Epithelial cell of proximal tubule (primary cell): ENCODE measurements around the gene FHOD3. TPM values are rescaled to one million over a fixed set of nuclear protein-coding genes. Genes with fewer than 3 reads are reported as not detected.

Experiments used
- DNase-seq: peaks from one replicate; pipeline ENCODE4 v3.0.0-alpha.2; 2011; ENCODE audit warnings: low read depth
- H3K4me3 ChIP-seq: 2 replicates; pipeline ENCODE4 v1.5.1; 2011; ENCODE audit warnings: low read depth, mild to moderate bottlenecking, low read length
- CTCF ChIP-seq: conservative IDR thresholded peaks from 2 replicates; pipeline ENCODE4 v1.5.1; 2012; ENCODE audit warnings: low read depth, mild to moderate bottlenecking, low read length
- total RNA-seq: library from RNA; depleted of rRNA; stranded (reverse); fragments of >200 nt; gene quantifications from 2 replicates; pipeline ENCODE4 v1.2.3, GENCODE V29; 2015

The FHOD3 gene
- total RNA-seq, 1 donor from 2014 or later, result 27.3 TPM

GRCh38 chr18:36376361-36376760 is 78.8 kb downstream of the FHOD3 start:
- H3K4me3 ChIP-seq, result no peak overlapping the region
- TF ChIP-seq CTCF, result no peak
- no peak for DNase-seq

- TF ChIP-seq CTCF, result no peak
- no peak for DNase-seq
These were observed 80.1 kb downstream of the FHOD3 start for GRCh38 chr18:36377626-36378025.

GRCh38 chr18:36378205-36378604 is 80.7 kb downstream of the FHOD3 start:
- no peak for TF ChIP-seq CTCF
- DNase-seq, result no peak
- H3K4me3 ChIP-seq, result no peak overlapping the region

More at GRCh38 chr18:36377626-36378025, 80.1 kb downstream of the FHOD3 start:
- H3K4me3 ChIP-seq, result no peak overlapping the region

- DNase-seq, result no peak
- no peak for TF ChIP-seq CTCF
- no peak overlapping the region for H3K4me3 ChIP-seq
These were observed 82.0 kb downstream of the FHOD3 start for GRCh38 chr18:36379435-36379984.

- H3K4me3 ChIP-seq, result no peak overlapping the region
- DNase-seq, result no peak
- TF ChIP-seq CTCF, result no peak
These were observed 82.8 kb downstream of the FHOD3 start for GRCh38 chr18:36380173-36380827.

GRCh38 chr18:36381075-36381474 is 83.6 kb downstream of the FHOD3 start:
- H3K4me3 ChIP-seq, result no peak overlapping the region
- DNase-seq, result peak; percentile 19
- TF ChIP-seq CTCF, result no peak

- no peak for TF ChIP-seq CTCF
- H3K4me3 ChIP-seq, result no peak overlapping the region
- DNase-seq, result no peak
These were observed 85.3 kb downstream of the FHOD3 start for GRCh38 chr18:36382854-36383253.
